HG03521 (cell line): ENCODE data around the gene SLC9A3.

Source experiments
- ATAC-seq: cut with Tn5 transposase; IDR thresholded peaks from one replicate; pipeline ENCODE4 v1.9.1; 2021; ENCODE audit warnings: mild to moderate bottlenecking, moderate library complexity; ENCODE audit not compliant: unreplicated experiment

The SLC9A3 gene

DNA sequence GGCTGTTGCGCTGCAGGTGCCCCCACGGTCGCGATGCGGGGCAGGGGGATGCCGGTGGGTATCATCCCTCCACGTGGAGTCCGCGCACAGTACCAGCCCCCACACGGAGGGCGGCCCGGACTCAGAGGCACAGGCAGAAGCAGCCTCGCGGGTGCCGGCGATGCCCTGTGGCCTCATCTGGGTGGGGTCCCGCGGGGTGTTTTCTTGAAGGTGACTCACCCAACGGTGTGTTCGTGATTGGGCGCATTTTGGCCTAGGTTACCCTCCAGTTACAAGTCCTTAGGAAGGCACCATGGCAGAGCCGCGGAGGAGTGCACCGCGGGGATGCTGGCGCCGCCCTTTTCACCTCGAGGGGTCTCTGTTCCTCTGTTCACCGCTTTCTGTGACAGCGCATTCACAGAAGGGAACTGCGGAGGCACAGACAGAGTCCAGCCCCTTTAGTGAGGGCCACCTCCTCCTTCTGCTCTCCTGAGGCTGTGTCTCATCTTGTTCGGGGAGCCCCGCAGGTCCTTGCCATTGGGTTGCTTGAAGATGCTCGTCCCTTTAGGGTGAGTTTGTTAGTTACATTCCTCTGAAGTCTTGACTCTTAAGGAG is 102.9 kb downstream of the SLC9A3 start:
- no peak for ATAC-seq

DNA sequence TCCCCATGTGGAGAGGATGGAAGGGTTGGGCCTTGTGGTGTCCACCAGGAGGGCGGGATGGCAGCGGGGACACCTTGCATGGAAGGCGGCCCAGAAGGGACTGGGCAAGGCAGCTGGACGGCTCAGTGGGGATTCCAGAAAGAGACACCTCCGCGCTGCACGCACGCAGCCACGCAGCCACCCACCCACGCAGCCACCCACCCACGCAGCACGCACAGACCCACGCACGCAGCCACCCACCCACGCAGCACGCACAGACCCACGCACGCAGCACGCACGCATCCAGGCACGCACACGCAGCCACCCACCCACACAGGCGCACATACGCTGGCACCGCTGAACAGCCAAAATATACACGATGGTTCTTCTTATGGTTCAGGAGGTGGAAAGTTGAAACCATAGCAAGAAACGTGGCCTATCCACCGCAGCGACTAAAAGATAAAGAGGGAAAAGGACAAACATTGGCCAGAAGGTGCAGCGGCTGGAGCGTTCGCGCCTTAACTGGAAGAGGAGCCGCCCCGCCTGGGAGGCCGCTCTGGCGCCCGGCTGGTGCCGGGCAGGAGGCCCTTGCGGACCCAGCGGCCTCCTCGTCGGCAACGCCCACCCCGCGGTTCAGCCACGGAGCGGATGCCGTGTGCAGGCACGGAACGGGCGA is 103.5 kb downstream of the SLC9A3 start:
- ATAC-seq: no peak
